SK-N-SH treated with all-trans-retinoic acid at 6 μM for 48 hours (cell line): ENCODE results near the gene CREB3L2.

Source experiments
- ATAC-seq: fragments of 200-7000 bp; cut with Tn5 transposase; 3 replicates; pipeline ENCODE4 v1.9.1; 2020; ENCODE audit warnings: mild to moderate bottlenecking, moderate library complexity
- BACH2 ChIP-seq: fragments of 250-450 bp; sonication (Bioruptor Pico); IDR thresholded peaks from 2 replicates; pipeline ENCODE4 v1.9.0; 2021; ENCODE audit warnings: mild to moderate bottlenecking, borderline replicate concordance
- CREB5 ChIP-seq: fragments of 250-450 bp; sonication (Bioruptor Pico); IDR thresholded peaks from 2 replicates; pipeline ENCODE4 v1.5.1; 2020; ENCODE audit warnings: low read depth, mild to moderate bottlenecking, moderate library complexity
- CSDC2 ChIP-seq: fragments of 250-450 bp; sonication (Bioruptor Pico); IDR thresholded peaks from 2 replicates; pipeline ENCODE4 v1.5.0; 2020; ENCODE audit warnings: mild to moderate bottlenecking, moderate library complexity
- CSRNP3 ChIP-seq: fragments of 250-450 bp; sonication (Bioruptor Pico); IDR thresholded peaks from 2 replicates; pipeline ENCODE4 v1.5.1; 2021; ENCODE audit warnings: mild to moderate bottlenecking, moderate library complexity
- GLIS3 ChIP-seq: fragments of 250-450 bp; sonication (Bioruptor Pico); IDR thresholded peaks from 2 replicates; pipeline ENCODE4 v1.5.0; 2020; ENCODE audit warnings: mild to moderate bottlenecking, moderate library complexity
- OSR1 ChIP-seq: fragments of 250-450 bp; sonication (Bioruptor Pico); IDR thresholded peaks from 2 replicates; pipeline ENCODE4 v1.8.0; 2022; ENCODE audit warnings: moderate library complexity, mild to moderate bottlenecking, inconsistent platforms
- PATZ1 ChIP-seq: fragments of 250-450 bp; sonication (Bioruptor Pico); IDR thresholded peaks from 2 replicates; pipeline ENCODE4 v1.8.0; 2020; ENCODE audit warnings: mild to moderate bottlenecking, moderate library complexity, borderline replicate concordance
- POU6F1 ChIP-seq: fragments of 250-450 bp; sonication (Bioruptor Pico); IDR thresholded peaks from 2 replicates; pipeline ENCODE4 v1.8.0; 2021; ENCODE audit warnings: low read depth, mild to moderate bottlenecking, moderate library complexity, borderline replicate concordance
- PPARA ChIP-seq: fragments of 250-450 bp; sonication (Bioruptor Pico); IDR thresholded peaks from 2 replicates; pipeline ENCODE4 v1.5.0; 2020; ENCODE audit warnings: mild to moderate bottlenecking, borderline replicate concordance
- RARB ChIP-seq: fragments of 250-450 bp; sonication (Bioruptor Pico); IDR thresholded peaks from 2 replicates; pipeline ENCODE4 v1.8.0; 2021; ENCODE audit warnings: mild to moderate bottlenecking, moderate library complexity
- SNAI2 ChIP-seq: fragments of 250-450 bp; sonication (Bioruptor Pico); IDR thresholded peaks from 2 replicates; pipeline ENCODE4 v1.5.0; 2020; ENCODE audit warnings: mild to moderate bottlenecking, moderate library complexity
- TOX ChIP-seq: fragments of 250-450 bp; sonication (Bioruptor Pico); IDR thresholded peaks from 2 replicates; pipeline ENCODE4 v1.8.0; 2021; ENCODE audit warnings: mild to moderate bottlenecking, moderate library complexity, borderline replicate concordance
- TSHZ2 ChIP-seq: fragments of 250-450 bp; sonication (Bioruptor Pico); IDR thresholded peaks from 2 replicates; pipeline ENCODE4 v1.5.0; 2020; ENCODE audit warnings: mild to moderate bottlenecking, moderate library complexity
- ZC3H10 ChIP-seq: fragments of 250-450 bp; sonication (Bioruptor Pico); IDR thresholded peaks from 2 replicates; pipeline ENCODE4 v1.5.1; 2021; ENCODE audit warnings: mild to moderate bottlenecking, moderate library complexity
- ZFP3 ChIP-seq: fragments of 250-450 bp; sonication (Bioruptor Pico); IDR thresholded peaks from 2 replicates; pipeline ENCODE4 v1.5.0; 2020; ENCODE audit warnings: mild to moderate bottlenecking, moderate library complexity
- ZFP30 ChIP-seq: fragments of 450-650 bp; formaldehyde crosslinking; IDR thresholded peaks from 2 replicates; pipeline ENCODE4 v1.5.0; 2022; ENCODE audit warnings: mild to moderate bottlenecking, moderate library complexity
- ZNF565 ChIP-seq: fragments of 450-650 bp; formaldehyde crosslinking; conservative IDR thresholded peaks from 2 replicates; pipeline ENCODE4 v1.5.0; 2020; ENCODE audit warnings: low read depth, mild to moderate bottlenecking, moderate library complexity
- ZNF70 ChIP-seq: fragments of 450-650 bp; formaldehyde crosslinking; IDR thresholded peaks from 2 replicates; pipeline ENCODE4 v1.5.0; 2020; ENCODE audit warnings: mild to moderate bottlenecking, moderate library complexity
- ZNF8 ChIP-seq: fragments of 450-650 bp; formaldehyde crosslinking; IDR thresholded peaks from 2 replicates; pipeline ENCODE4 v1.5.0; 2020; ENCODE audit warnings: mild to moderate bottlenecking, moderate library complexity

CREB3L2 gene

GRCh38 chr7:137915266-137915665 lies 86.6 kb downstream of the CREB3L2 start:
- ATAC-seq: no peak
- TF ChIP-seq RARB (no peak), ZNF70 (no peak)
- TF ChIP-seq, all 23 proteins: peak for 0

- no peak for ATAC-seq
- TF ChIP-seq TOX (CRISPR knock-in tag) (no peak), ZC3H10 (no peak), POU6F1 (CRISPR knock-in tag) (no peak), SNAI2 (CRISPR knock-in tag) (no peak), PATZ1 (CRISPR knock-in tag) (no peak), ZFP30 (no peak), CSRNP3 (no peak), GLIS3 (CRISPR knock-in tag) (no peak), ZNF8 (CRISPR knock-in tag) (no peak), CSDC2 (CRISPR knock-in tag) (no peak), ZNF565 (no peak), CREB5 (no peak), RARB (no peak)
Measured at GRCh38 chr7:137913985-137914384, 87.9 kb downstream of the CREB3L2 start.

- TF ChIP-seq TOX (CRISPR knock-in tag): no peak
- TF ChIP-seq ZFP30: no peak
- no peak for TF ChIP-seq ZNF70
- TF ChIP-seq BACH2 (CRISPR knock-in tag): no peak
- TF ChIP-seq TSHZ2 (CRISPR knock-in tag): no peak
- no peak for TF ChIP-seq PPARA (CRISPR knock-in tag)
- no peak for TF ChIP-seq ZFP3 (CRISPR knock-in tag)
- no peak for TF ChIP-seq OSR1 (CRISPR knock-in tag)
- no peak for TF ChIP-seq ZNF565
- no peak for TF ChIP-seq CSRNP3
- no peak for TF ChIP-seq ZC3H10
- no peak for TF ChIP-seq POU6F1 (CRISPR knock-in tag)
- no peak for ATAC-seq
Measured at GRCh38 chr7:137909042-137909441, 92.8 kb downstream of the CREB3L2 start.
